Loucy (cell line): ENCODE measurements around the gene PACRG.

Experiments used
- H2AFZ ChIP-seq: fragments of 200-600 bp; sonication (generic); 2 replicates; pipeline ENCODE4 v1.6.0; 2016; ENCODE audit warnings: antibody characterized with exemption, mild to moderate bottlenecking, low read length, moderate library complexity
- H3F3A ChIP-seq: fragments of 200-600 bp; 2 replicates; pipeline ENCODE4 v1.6.0; 2016; ENCODE audit warnings: antibody characterized with exemption, low read depth, mild to moderate bottlenecking
- H3K27me3 ChIP-seq: fragments of 200-600 bp; sonication (generic); 2 replicates; pipeline ENCODE4 v1.6.1; 2014; ENCODE audit warnings: low read length, mild to moderate bottlenecking; ENCODE audit not compliant: insufficient read depth, poor library complexity, severe bottlenecking
- H3K36me3 ChIP-seq: fragments of 200-600 bp; sonication (generic); 2 replicates; pipeline ENCODE4 v1.6.1; 2016; ENCODE audit warnings: low read length; ENCODE audit not compliant: insufficient read depth
- H3K4me1 ChIP-seq: fragments of 200-600 bp; sonication (generic); 2 replicates; pipeline ENCODE4 v1.5.1; 2014; ENCODE audit warnings: low read length, mild to moderate bottlenecking; ENCODE audit not compliant: insufficient read depth, poor library complexity, severe bottlenecking
- H3K4me2 ChIP-seq: fragments of 200-600 bp; sonication (generic); 2 replicates; pipeline ENCODE4 v1.6.0; 2014; ENCODE audit warnings: antibody characterized with exemption, low read length, low read depth, mild to moderate bottlenecking; ENCODE audit not compliant: poor library complexity, severe bottlenecking
- H3K4me3 ChIP-seq: fragments of 200-600 bp; sonication (generic); 2 replicates; pipeline ENCODE4 v1.5.1; 2014; ENCODE audit warnings: low read length, mild to moderate bottlenecking, mixed read lengths; ENCODE audit not compliant: poor library complexity, severe bottlenecking
- H3K79me2 ChIP-seq: fragments of 200-600 bp; sonication (generic); 2 replicates; pipeline ENCODE4 v1.6.1; 2014; ENCODE audit warnings: low read length; ENCODE audit not compliant: insufficient read depth
- H3K9ac ChIP-seq: fragments of 200-600 bp; sonication (generic); 2 replicates; pipeline ENCODE4 v1.6.0; 2014; ENCODE audit warnings: mild to moderate bottlenecking, low read depth, low read length, moderate library complexity; ENCODE audit not compliant: poor library complexity, severe bottlenecking
- H3K9me2 ChIP-seq: fragments of 200-600 bp; sonication (generic); replicated peaks from 2 replicates; pipeline ENCODE4 v1.6.1; 2016; ENCODE audit warnings: low read depth, low read length, mixed read lengths
- H3K9me3 ChIP-seq: fragments of 200-600 bp; sonication (generic); 2 replicates; pipeline ENCODE4 v1.6.1; 2014; ENCODE audit warnings: mild to moderate bottlenecking, antibody characterized with exemption, low read length, low read depth; ENCODE audit not compliant: insufficient read depth
- H4K20me1 ChIP-seq: fragments of 200-600 bp; sonication (generic); 2 replicates; pipeline ENCODE4 v1.6.0; 2014; ENCODE audit warnings: antibody characterized with exemption, low read length, mild to moderate bottlenecking; ENCODE audit not compliant: insufficient read depth, poor library complexity, severe bottlenecking
- EZH2phosphoT487 ChIP-seq: fragments of 200-600 bp; IDR thresholded peaks from 2 replicates; pipeline ENCODE4 v1.6.1; 2018; ENCODE audit warnings: antibody characterized with exemption, mild to moderate bottlenecking, moderate library complexity, borderline replicate concordance
- TF ChIP-seq, protein P1 (sequence below): fragments of 200-600 bp; sonication (generic); conservative IDR thresholded peaks from 2 replicates; pipeline ENCODE4 v1.5.1; 2014; ENCODE audit warnings: mild to moderate bottlenecking, antibody characterized with exemption, low read length

PACRG gene

GRCh38 chr6:162964488-162965140 lies 236.8 kb downstream of the PACRG start:
- Histone ChIP-seq H3K9me2 (no peaks in the 10 kb centered on the region), H3K36me3 (no peaks in the 10 kb centered on the region), H4K20me1 (no peaks in the 10 kb centered on the region), H2AFZ (no peak overlapping the region), H3K9me3 (no peaks in the 10 kb centered on the region), H3F3A (no peaks in the 10 kb centered on the region), H3K79me2 (no peaks in the 10 kb centered on the region), H3K27me3 (no peaks in the 10 kb centered on the region), H3K4me2 (no peak overlapping the region), H3K4me1 (no peaks in the 10 kb centered on the region), H3K4me3 (no peak overlapping the region), H3K9ac (no peak overlapping the region)
- no peak for TF ChIP-seq EZH2phosphoT487
- TF ChIP-seq, protein P1, sequence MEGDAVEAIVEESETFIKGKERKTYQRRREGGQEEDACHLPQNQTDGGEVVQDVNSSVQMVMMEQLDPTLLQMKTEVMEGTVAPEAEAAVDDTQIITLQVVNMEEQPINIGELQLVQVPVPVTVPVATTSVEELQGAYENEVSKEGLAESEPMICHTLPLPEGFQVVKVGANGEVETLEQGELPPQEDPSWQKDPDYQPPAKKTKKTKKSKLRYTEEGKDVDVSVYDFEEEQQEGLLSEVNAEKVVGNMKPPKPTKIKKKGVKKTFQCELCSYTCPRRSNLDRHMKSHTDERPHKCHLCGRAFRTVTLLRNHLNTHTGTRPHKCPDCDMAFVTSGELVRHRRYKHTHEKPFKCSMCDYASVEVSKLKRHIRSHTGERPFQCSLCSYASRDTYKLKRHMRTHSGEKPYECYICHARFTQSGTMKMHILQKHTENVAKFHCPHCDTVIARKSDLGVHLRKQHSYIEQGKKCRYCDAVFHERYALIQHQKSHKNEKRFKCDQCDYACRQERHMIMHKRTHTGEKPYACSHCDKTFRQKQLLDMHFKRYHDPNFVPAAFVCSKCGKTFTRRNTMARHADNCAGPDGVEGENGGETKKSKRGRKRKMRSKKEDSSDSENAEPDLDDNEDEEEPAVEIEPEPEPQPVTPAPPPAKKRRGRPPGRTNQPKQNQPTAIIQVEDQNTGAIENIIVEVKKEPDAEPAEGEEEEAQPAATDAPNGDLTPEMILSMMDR, result no peak

DNA sequence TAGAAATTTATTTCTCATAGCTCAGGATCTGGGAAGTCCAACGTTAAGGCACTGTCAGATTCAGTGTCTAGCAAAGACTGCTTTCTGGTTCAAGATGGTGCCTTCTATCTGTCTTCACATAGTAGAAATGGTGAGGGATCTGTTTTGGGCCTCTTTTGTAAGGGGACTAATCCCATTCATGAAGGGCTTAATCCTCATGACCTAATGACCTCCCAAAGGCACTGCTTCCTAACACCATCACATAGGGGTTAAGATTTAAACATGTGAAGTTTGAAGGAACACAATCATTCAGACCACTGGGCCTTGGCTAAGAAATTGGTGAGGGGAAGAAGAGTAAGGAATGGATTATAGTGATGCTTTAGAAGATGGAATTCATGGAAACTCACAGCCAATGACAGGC lies 237.6 kb downstream of the PACRG start:
- Histone ChIP-seq H3K9me2 (no peaks in the 10 kb centered on the region), H3K9me3 (no peaks in the 10 kb centered on the region), H3K36me3 (no peaks in the 10 kb centered on the region), H3K27me3 (no peaks in the 10 kb centered on the region), H3K79me2 (no peaks in the 10 kb centered on the region), H2AFZ (no peak overlapping the region), H4K20me1 (no peaks in the 10 kb centered on the region), H3F3A (no peaks in the 10 kb centered on the region), H3K4me1 (no peaks in the 10 kb centered on the region), H3K4me2 (no peak overlapping the region), H3K4me3 (no peak overlapping the region), H3K9ac (no peak overlapping the region)
- no peak for TF ChIP-seq EZH2phosphoT487
- TF ChIP-seq, protein P1, result no peak

GRCh38 chr6:162970246-162970645 lies 242.5 kb downstream of the PACRG start:
- Histone ChIP-seq H3K9me3 (no peaks in the 10 kb centered on the region; the same call in 1 of the 2 replicates), H4K20me1 (no peaks in the 10 kb centered on the region), H3K9me2 (no peaks in the 10 kb centered on the region), H2AFZ (no peak overlapping the region), H3K4me1 (no peaks in the 10 kb centered on the region), H3K27me3 (no peaks in the 10 kb centered on the region), H3K4me2 (no peak overlapping the region), H3K4me3 (no peak overlapping the region), H3K79me2 (no peaks in the 10 kb centered on the region), H3K9ac (no peak overlapping the region), H3F3A (no peaks in the 10 kb centered on the region), H3K36me3 (no peaks in the 10 kb centered on the region)
- no peak for TF ChIP-seq EZH2phosphoT487
- TF ChIP-seq, protein P1, result no peak
